Coronary artery (tissue), 2 donors: ENCODE results near the gene HLA-E.

Source experiments
- DNase-seq: peaks from one replicate; pipeline ENCODE4 v3.0.0-alpha.2; 2017; ENCODE audit warnings: low spot score
- H3K27ac ChIP-seq, 2 donors: fragments of 200-600 bp; sonication (generic); one replicate each; pipeline ENCODE4 v1.5.1; 2016 to 2019
- H3K4me3 ChIP-seq: fragments of 200-600 bp; sonication (generic); 2 replicates; pipeline ENCODE4 v1.5.1; 2016; ENCODE audit warnings: mild to moderate bottlenecking, moderate library complexity
- TF ChIP-seq, protein P1 (sequence below): fragments of 200-600 bp; sonication (generic); IDR thresholded peaks from one replicate; pipeline ENCODE4 v1.5.1; 2019; ENCODE audit warnings: antibody characterized with exemption

Gene HLA-E

DNA sequence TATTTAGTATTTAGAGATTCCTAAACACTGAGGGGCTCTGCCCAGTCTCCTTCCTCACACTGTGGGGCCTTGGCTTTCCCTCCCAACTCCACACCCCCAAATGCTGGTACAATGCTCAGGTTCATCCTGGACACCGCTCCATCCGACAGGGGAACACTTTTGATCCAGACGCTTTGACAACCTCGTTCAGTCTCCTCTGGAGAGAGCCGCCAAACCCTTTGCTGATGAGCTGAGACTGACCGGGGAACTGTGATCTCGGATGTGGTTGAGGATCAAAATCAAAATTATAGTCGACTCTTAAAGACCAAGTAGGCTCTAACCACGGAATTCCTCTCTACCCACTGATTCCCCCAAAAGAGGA lies 38.8 kb upstream of the HLA-E start:
- Histone ChIP-seq H3K4me3 (peak overlapping the region; percentile 52), H3K27ac (no peak overlapping the region)
- TF ChIP-seq, protein P1, sequence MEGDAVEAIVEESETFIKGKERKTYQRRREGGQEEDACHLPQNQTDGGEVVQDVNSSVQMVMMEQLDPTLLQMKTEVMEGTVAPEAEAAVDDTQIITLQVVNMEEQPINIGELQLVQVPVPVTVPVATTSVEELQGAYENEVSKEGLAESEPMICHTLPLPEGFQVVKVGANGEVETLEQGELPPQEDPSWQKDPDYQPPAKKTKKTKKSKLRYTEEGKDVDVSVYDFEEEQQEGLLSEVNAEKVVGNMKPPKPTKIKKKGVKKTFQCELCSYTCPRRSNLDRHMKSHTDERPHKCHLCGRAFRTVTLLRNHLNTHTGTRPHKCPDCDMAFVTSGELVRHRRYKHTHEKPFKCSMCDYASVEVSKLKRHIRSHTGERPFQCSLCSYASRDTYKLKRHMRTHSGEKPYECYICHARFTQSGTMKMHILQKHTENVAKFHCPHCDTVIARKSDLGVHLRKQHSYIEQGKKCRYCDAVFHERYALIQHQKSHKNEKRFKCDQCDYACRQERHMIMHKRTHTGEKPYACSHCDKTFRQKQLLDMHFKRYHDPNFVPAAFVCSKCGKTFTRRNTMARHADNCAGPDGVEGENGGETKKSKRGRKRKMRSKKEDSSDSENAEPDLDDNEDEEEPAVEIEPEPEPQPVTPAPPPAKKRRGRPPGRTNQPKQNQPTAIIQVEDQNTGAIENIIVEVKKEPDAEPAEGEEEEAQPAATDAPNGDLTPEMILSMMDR, result no peak
- no peak for DNase-seq

DNA sequence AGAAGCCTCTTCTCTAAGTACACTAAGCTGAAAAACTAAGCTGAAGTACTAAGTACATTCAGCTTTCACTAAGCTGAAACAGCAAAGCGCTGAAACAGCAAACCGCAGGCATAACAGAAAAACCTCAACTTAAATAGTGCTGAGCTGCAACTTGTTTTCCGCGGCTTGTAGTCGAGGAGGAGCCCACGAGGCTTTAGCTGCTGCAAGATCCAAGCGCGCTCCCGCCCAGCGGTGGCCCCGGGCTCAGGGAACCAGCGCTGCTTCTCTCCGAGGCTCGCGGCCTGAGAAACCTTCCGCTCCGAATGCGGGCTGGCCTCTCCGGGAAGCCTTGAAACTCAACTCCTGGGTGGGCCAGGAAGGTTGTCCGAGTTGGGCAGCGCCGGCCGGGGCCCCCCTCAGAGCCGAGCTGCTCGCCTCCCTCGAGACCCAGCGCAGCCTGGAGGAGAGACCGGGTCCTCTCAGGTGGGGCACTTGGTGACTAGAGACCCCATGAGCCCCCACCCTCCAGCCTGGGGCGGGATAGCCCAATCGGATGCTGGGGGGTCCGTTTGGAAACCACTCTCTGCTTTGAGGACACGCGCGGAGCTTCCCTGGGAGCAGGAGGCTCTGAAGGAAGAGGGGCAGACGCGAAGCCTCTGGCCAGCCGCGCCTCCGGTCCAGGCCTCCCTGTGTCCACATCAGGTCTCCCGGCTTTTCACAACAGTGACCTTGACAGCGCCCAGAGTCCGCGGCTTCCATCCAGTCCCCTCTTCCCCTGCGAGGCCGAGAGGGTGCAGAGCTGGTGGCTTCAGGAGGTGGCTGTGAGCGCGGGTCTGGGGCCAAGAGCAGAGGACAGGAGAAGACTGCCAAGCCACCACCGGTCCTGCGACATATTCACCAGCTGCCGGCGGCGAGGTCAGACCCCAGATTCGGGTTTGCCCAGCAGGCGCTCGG lies 38.1 kb upstream of the HLA-E start:
- DNase-seq, result no peak

DNA sequence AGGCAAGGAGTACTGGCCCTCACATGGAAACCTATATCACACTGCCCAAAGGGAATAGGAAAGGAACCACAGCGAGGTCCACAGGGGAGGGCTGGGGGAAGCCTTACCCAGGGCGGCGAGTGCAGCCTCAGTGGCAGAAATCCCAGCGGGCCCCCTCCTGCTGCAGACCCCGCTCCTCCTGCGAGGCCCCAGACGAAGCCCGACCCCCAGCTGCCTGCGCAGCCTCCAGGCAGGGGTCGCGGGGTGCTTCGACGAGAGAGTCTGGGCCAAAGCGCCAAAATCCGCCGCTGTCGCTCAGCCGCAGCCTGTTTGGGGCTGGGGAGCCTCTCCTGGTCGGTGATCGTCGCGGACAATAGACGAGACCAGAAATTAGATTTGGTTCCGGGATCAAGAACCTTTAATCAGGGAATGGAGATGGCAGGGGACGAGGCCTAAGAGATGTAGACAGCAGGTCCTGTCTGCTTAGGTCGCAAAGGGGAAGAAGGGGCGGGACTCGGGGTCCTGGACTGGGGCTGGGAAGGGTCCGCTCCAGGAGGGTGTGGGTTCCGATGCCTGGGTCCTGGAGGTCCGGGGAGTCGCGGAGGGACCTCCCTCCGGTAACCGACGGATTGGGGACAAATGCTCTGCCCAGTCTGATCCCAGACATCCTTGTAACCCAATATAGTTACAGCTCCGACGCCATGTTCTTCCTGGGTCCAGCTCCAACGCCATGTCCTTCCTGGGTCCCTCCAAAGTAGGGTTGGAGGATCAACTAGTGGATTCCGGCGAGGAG lies 36.4 kb upstream of the HLA-E start:
- no peak for DNase-seq
- Histone ChIP-seq H3K27ac (no peak overlapping the region), H3K4me3 (peak overlapping the region; percentile 37)
- TF ChIP-seq, protein P1, result no peak

More for the DNA sequence above, 38.1 kb upstream of the HLA-E start:
- TF ChIP-seq, protein P1, result no peak
- Histone ChIP-seq H3K4me3 (peak overlapping the region; percentile 52), H3K27ac (no peak overlapping the region)

DNA sequence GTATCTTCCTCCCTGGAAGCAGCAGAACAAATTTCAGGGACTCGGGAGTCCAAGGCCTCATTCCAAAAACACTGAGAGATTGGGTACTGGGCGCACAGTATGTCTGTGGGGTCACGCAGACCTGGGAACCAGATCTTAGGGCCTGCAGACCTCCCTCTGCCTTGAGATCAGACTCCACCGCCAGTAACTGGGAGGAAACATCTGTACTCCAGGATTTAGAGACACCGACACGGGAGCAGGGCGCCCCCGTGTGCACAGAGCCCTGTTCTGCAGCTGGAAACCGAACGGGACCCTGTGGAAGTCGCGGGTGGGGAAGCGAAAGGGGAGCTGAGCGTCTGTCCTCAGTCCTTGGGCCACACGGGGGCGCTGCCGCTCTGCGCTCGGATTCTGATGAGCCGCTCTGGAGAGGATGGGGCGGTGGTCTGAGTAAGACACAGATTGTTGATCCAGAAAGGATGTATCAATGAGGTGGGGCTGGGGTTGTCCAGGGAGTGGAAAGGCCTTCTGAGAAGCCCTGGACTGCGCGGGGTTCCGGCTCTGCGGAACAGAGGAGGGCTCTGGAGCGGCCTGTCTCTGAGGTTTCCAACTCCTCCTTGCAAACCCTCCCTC lies 35.7 kb upstream of the HLA-E start:
- TF ChIP-seq, protein P1, result no peak
- Histone ChIP-seq H3K4me3 (peak overlapping the region; percentile 37), H3K27ac (no peak overlapping the region)
- DNase-seq, result peak; percentile 79

DNA sequence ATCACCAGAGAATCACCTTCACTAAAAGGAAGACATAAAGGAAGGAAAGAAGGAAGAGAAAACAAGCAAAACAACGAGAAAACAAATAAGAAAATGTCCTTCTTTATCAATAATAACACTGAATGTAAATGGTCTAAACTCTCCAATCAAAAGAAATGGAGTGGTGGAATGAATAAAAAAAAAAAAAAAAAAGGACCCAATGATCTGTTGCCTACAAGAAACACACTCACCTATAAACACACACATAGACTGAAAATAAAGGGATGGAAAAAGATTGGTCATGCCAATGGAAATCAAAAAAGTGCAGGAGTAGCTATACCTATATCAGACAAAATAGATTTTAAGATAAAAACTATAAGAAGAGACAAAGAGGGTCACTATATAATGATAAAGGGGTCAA lies 30.2 kb upstream of the HLA-E start:
- TF ChIP-seq, protein P1, result no peak
- DNase-seq, result no peak
- no peak overlapping the region for H3K4me3 ChIP-seq
- H3K27ac ChIP-seq, result no peak overlapping the region

DNA sequence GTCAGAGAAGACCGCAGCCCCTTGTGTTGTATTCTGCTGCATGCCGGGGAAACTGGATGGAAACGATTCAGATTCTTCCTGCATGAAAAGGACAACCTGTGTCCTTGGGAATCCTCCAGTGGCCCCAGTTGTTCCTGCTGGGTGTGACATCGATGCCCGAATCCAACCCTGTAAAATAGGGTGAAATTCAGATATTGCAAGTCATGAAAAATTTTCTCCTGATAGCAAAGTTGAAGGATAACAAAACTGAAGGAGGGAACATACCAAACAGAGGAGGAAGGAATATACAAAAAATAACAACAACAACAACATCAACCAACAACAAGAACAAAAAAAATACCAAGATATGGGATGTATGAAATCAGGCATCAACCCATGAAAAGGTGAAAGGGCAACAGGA lies 28.3 kb upstream of the HLA-E start:
- TF ChIP-seq, protein P1, result no peak
- H3K4me3 ChIP-seq, result no peak overlapping the region
- DNase-seq, result peak; percentile 50
- H3K27ac ChIP-seq, result no peak overlapping the region
